ENCODE data around the gene PPP3CA. TPM values are rescaled to one million over a fixed set of nuclear protein-coding genes. Genes with fewer than 3 reads are reported as not detected.

The PPP3CA gene
- total RNA-seq, 1 experiment from 2014 or later, result 129 TPM

- H3K9me3 ChIP-seq (ENCODE audit: low read depth, low read length, poor library complexity, severe bottlenecking), result no peaks in the 10 kb centered on the region
- no peak overlapping the region for H3K4me3 ChIP-seq (ENCODE audit: low read depth, low read length, poor library complexity, severe bottlenecking)
- no peak for DNase-seq (ENCODE audit: low spot score)
- peaks cover 28% of the 10 kb centered on the region for H3K4me1 ChIP-seq (ENCODE audit: insufficient read depth, low read length, poor library complexity, severe bottlenecking)
- no peak overlapping the region for H3K27ac ChIP-seq (ENCODE audit: low read depth, low read length, poor library complexity, severe bottlenecking)
- TF ChIP-seq EZH2 (IDR thresholded peaks at IDR 0.05; ENCODE audit: borderline replicate concordance, low read depth, low read length, poor library complexity, severe bottlenecking), result no peak
- TF ChIP-seq CTCF (conservative IDR thresholded peaks at IDR 0.05; ENCODE audit: low read depth, low read length), result no peak
- POLR2A ChIA-PET (ENCODE audit: low non-redundant PET), result no interaction called here
- intact Hi-C loops (cut with micrococcal nuclease; ENCODE audit: unreplicated experiment), result no loop called here
- H3K27me3 ChIP-seq (replicated peaks; ENCODE audit: insufficient read depth, low read depth, low read length, poor library complexity), result no peaks in the 10 kb centered on the region
- CTCF ChIA-PET, result no interaction called here
- H3K36me3 ChIP-seq (ENCODE audit: insufficient read depth, low read length, poor library complexity, severe bottlenecking), result no peaks in the 10 kb centered on the region
- BruUV-seq (replicated peaks), result no TSS peak
These were observed 104.9 kb downstream of the PPP3CA start for GRCh38 chr4:101242441-101242840.

GRCh38 chr4:101240099-101240498 lies 107.2 kb downstream of the PPP3CA start:
- TF ChIP-seq CTCF (conservative IDR thresholded peaks at IDR 0.05; ENCODE audit: low read depth, low read length), result no peak
- no peak for TF ChIP-seq EZH2 (IDR thresholded peaks at IDR 0.05; ENCODE audit: borderline replicate concordance, low read depth, low read length, poor library complexity, severe bottlenecking)
- BruUV-seq (replicated peaks), result no TSS peak
- Histone ChIP-seq H3K36me3 (ENCODE audit: insufficient read depth, low read length, poor library complexity, severe bottlenecking) (no peaks in the 10 kb centered on the region), H3K27ac (ENCODE audit: low read depth, low read length, poor library complexity, severe bottlenecking) (peak overlapping the region; percentile 17), H3K4me3 (ENCODE audit: low read depth, low read length, poor library complexity, severe bottlenecking) (no peak overlapping the region), H3K4me1 (ENCODE audit: insufficient read depth, low read length, poor library complexity, severe bottlenecking) (peaks cover 33% of the 10 kb centered on the region), H3K9me3 (ENCODE audit: low read depth, low read length, poor library complexity, severe bottlenecking) (no peaks in the 10 kb centered on the region), H3K27me3 (replicated peaks; ENCODE audit: insufficient read depth, low read depth, low read length, poor library complexity) (no peaks in the 10 kb centered on the region)
- CTCF ChIA-PET, result no interaction called here
- intact Hi-C loops (cut with micrococcal nuclease; ENCODE audit: unreplicated experiment), result no loop called here
- no peak for DNase-seq (ENCODE audit: low spot score)
- POLR2A ChIA-PET (ENCODE audit: low non-redundant PET), result no interaction called here

GRCh38 chr4:101239665-101240064 lies 107.7 kb downstream of the PPP3CA start:
- Histone ChIP-seq H3K4me3 (ENCODE audit: low read depth, low read length, poor library complexity, severe bottlenecking) (no peak overlapping the region), H3K27ac (ENCODE audit: low read depth, low read length, poor library complexity, severe bottlenecking) (peak overlapping the region; percentile 62), H3K27me3 (replicated peaks; ENCODE audit: insufficient read depth, low read depth, low read length, poor library complexity) (no peaks in the 10 kb centered on the region), H3K9me3 (ENCODE audit: low read depth, low read length, poor library complexity, severe bottlenecking) (no peaks in the 10 kb centered on the region), H3K4me1 (ENCODE audit: insufficient read depth, low read length, poor library complexity, severe bottlenecking) (peaks cover 33% of the 10 kb centered on the region), H3K36me3 (ENCODE audit: insufficient read depth, low read length, poor library complexity, severe bottlenecking) (no peaks in the 10 kb centered on the region)
- no peak for DNase-seq (ENCODE audit: low spot score)
- CTCF ChIA-PET, result no interaction called here
- intact Hi-C loops (cut with micrococcal nuclease; ENCODE audit: unreplicated experiment), result no loop called here
- TF ChIP-seq EZH2 (IDR thresholded peaks at IDR 0.05; ENCODE audit: borderline replicate concordance, low read depth, low read length, poor library complexity, severe bottlenecking), result no peak
- TF ChIP-seq CTCF (conservative IDR thresholded peaks at IDR 0.05; ENCODE audit: low read depth, low read length), result no peak
- no TSS peak for BruUV-seq (replicated peaks)
- POLR2A ChIA-PET (ENCODE audit: low non-redundant PET), result no interaction called here

Data from A673 (cell line).